Hepatocyte (in vitro differentiated cells): ENCODE data around the gene PCDHB8. TPM values are rescaled to one million over a fixed set of nuclear protein-coding genes. Genes with fewer than 3 reads are reported as not detected.
"Not testable (repeated sequence)": the region's sequence is repeated elsewhere in the genome, so short reads cannot be mapped to it uniquely, and the experiment has no call there.

Source experiments
- DNase-seq: peaks from one replicate; pipeline ENCODE4 v3.0.0-alpha.2; 2016; ENCODE audit warnings: low spot score
- H2AFZ ChIP-seq: fragments of 200-600 bp; sonication (generic); 2 replicates; pipeline ENCODE4 v1.6.0; 2016; ENCODE audit warnings: antibody characterized with exemption, mild to moderate bottlenecking
- H3K27ac ChIP-seq: fragments of 200-600 bp; sonication (generic); 2 replicates; pipeline ENCODE4 v1.5.1; 2016; ENCODE audit warnings: mild to moderate bottlenecking
- H3K27me3 ChIP-seq: fragments of 200-600 bp; sonication (generic); 2 replicates; pipeline ENCODE4 v1.6.1; 2016
- H3K36me3 ChIP-seq: fragments of 200-600 bp; sonication (generic); replicated peaks from 2 replicates; pipeline ENCODE4 v1.5.1; 2016; ENCODE audit warnings: low read depth; ENCODE audit not compliant: insufficient read depth
- H3K4me1 ChIP-seq: fragments of 200-600 bp; sonication (generic); 2 replicates; pipeline ENCODE4 v1.5.1; 2016; ENCODE audit warnings: mild to moderate bottlenecking, moderate library complexity; ENCODE audit not compliant: insufficient read depth
- H3K4me2 ChIP-seq: fragments of 200-600 bp; sonication (generic); 2 replicates; pipeline ENCODE4 v1.6.0; 2016
- H3K4me3 ChIP-seq: fragments of 200-600 bp; sonication (generic); 2 replicates; pipeline ENCODE4 v1.5.1; 2016; ENCODE audit warnings: mild to moderate bottlenecking
- H3K79me2 ChIP-seq: fragments of 200-600 bp; sonication (generic); 2 replicates; pipeline ENCODE4 v1.6.0; 2017; ENCODE audit warnings: mild to moderate bottlenecking
- H3K9me2 ChIP-seq: fragments of 200-600 bp; sonication (generic); replicated peaks from 2 replicates; pipeline ENCODE4 v1.6.0; 2017; ENCODE audit warnings: mild to moderate bottlenecking; ENCODE audit not compliant: insufficient read depth
- H3K9me3 ChIP-seq: fragments of 200-600 bp; sonication (generic); 2 replicates; pipeline ENCODE4 v1.5.1; 2016; ENCODE audit warnings: low read depth, mild to moderate bottlenecking
- H4K20me1 ChIP-seq: fragments of 200-600 bp; sonication (generic); 2 replicates; pipeline ENCODE4 v1.6.0; 2016; ENCODE audit warnings: mild to moderate bottlenecking; ENCODE audit not compliant: insufficient read depth, poor library complexity, severe bottlenecking
- CTCF ChIP-seq: fragments of 200-600 bp; sonication (generic); IDR thresholded peaks from 2 replicates; pipeline ENCODE4 v1.5.1; 2016; ENCODE audit warnings: antibody characterized with exemption, mild to moderate bottlenecking; ENCODE audit not compliant: poor library complexity
- EZH2 ChIP-seq: fragments of 200-600 bp; sonication (generic); IDR thresholded peaks from 2 replicates; pipeline ENCODE4 v1.6.1; 2016; ENCODE audit warnings: antibody characterized with exemption, mild to moderate bottlenecking, borderline replicate concordance
- EZH2phosphoT487 ChIP-seq: fragments of 200-600 bp; sonication (generic); IDR thresholded peaks from one replicate; pipeline ENCODE4 v1.6.1; 2018; ENCODE audit warnings: antibody characterized with exemption, mild to moderate bottlenecking, low read depth, moderate library complexity; ENCODE audit not compliant: unreplicated experiment, severe bottlenecking
- WGBS: methylation state at CpG from one replicate; pipeline ENCODE4 v1.1.6; 2016; ENCODE audit warnings: low lambda C conversion rate; ENCODE audit errors: missing lambda C conversion rate; 5-methylcytosine and 5-hydroxymethylcytosine counted together
- polyA plus RNA-seq: library from polyadenylated mRNA; unstranded; fragments of >200 nt; fragmentation: Nextera tagmentation; extraction: Ambion mirVana; gene quantifications from 2 replicates; pipeline ENCODE4 v1.2.1, GENCODE V29; 2016
- total RNA-seq: library from RNA; depleted of rRNA; stranded (reverse); fragments of >200 nt; gene quantifications from 2 replicates; pipeline ENCODE4 v1.2.3, GENCODE V29; 2014

Gene PCDHB8
- total and polyA plus RNA-seq, 2 experiments from 2014 or later: 0.63 to 0.75 TPM

- H3K9me2 ChIP-seq: no peaks in the 10 kb centered on the region
- H3K27ac ChIP-seq: no peak overlapping the region
- TF ChIP-seq EZH2phosphoT487 (no peak), CTCF (no peak), EZH2 (no peak)
- peaks cover 10% of the 10 kb centered on the region for H3K9me3 ChIP-seq
- no peaks in the 10 kb centered on the region for H3K79me2 ChIP-seq
- no peak overlapping the region for H3K4me3 ChIP-seq
- no peak for DNase-seq
- H3K4me2 ChIP-seq: no peak overlapping the region
- no peaks in the 10 kb centered on the region for H3K36me3 ChIP-seq
- no peaks in the 10 kb centered on the region for H3K4me1 ChIP-seq
- no peaks in the 10 kb centered on the region for H4K20me1 ChIP-seq
- no peak overlapping the region for H2AFZ ChIP-seq
- no peaks in the 10 kb centered on the region for H3K27me3 ChIP-seq
- WGBS: 97% methylated on average over 1 of the region's 1 CpG
Measured at GRCh38 chr5:141175933-141176332, 1.7 kb upstream of the PCDHB8 start.

GRCh38 chr5:141179371-141179770 is 1.8 kb downstream of the PCDHB8 start:
- not testable (repeated sequence) for H2AFZ ChIP-seq, H3K36me3 ChIP-seq, H4K20me1 ChIP-seq, H3K4me1 ChIP-seq, H3K4me2 ChIP-seq, H3K27me3 ChIP-seq, H3K4me3 ChIP-seq, H3K79me2 ChIP-seq, H3K9me2 ChIP-seq, H3K27ac ChIP-seq, DNase-seq
- 93% methylated on average over 22 of the region's 39 CpGs for WGBS
- H3K9me3 ChIP-seq: peaks cover 10% of the 10 kb centered on the region

- not testable (repeated sequence) for H3K4me2 ChIP-seq, H3K27ac ChIP-seq, H3K36me3 ChIP-seq, H3K9me2 ChIP-seq, DNase-seq, H2AFZ ChIP-seq, H4K20me1 ChIP-seq, H3K79me2 ChIP-seq, H3K4me1 ChIP-seq, H3K4me3 ChIP-seq, H3K27me3 ChIP-seq
- 96% methylated on average over 22 of the region's 32 CpGs for WGBS
- H3K9me3 ChIP-seq: peaks cover 10% of the 10 kb centered on the region
Measured at GRCh38 chr5:141179876-141180275, 2.3 kb downstream of the PCDHB8 start.

- H3K9me2 ChIP-seq: no peaks in the 10 kb centered on the region
- H3K36me3 ChIP-seq: no peaks in the 10 kb centered on the region
- H3K4me1 ChIP-seq: no peaks in the 10 kb centered on the region
- H4K20me1 ChIP-seq: no peaks in the 10 kb centered on the region
- TF ChIP-seq CTCF (no peak), EZH2phosphoT487 (no peak), EZH2 (no peak)
- H3K4me3 ChIP-seq: no peak overlapping the region
- DNase-seq: no peak
- WGBS: 90% methylated on average over 1 of the region's 1 CpG
- H2AFZ ChIP-seq: no peak overlapping the region
- no peaks in the 10 kb centered on the region for H3K27me3 ChIP-seq
- H3K9me3 ChIP-seq: peaks cover 10% of the 10 kb centered on the region
- H3K79me2 ChIP-seq: no peaks in the 10 kb centered on the region
- H3K27ac ChIP-seq: no peak overlapping the region
- no peak overlapping the region for H3K4me2 ChIP-seq
Measured at GRCh38 chr5:141180313-141180712, 2.7 kb downstream of the PCDHB8 start.
